ENCODE results near the gene SLC35E2B.

SLC35E2B gene

GRCh38 chr1:1672181-1672965, 20.2 kb downstream of the SLC35E2B start:
- no peak overlapping the region for H3K4me3 ChIP-seq (ENCODE audit: low read depth, low read length)
- peak; percentile 73 for DNase-seq (ENCODE audit: low read depth)
- TF ChIP-seq CTCF (IDR thresholded peaks at IDR 0.05; ENCODE audit: low read depth, low read length) (no peak), POLR2A (IDR thresholded peaks at IDR 0.05; ENCODE audit: extremely low read depth, insufficient read length) (no peak), MAX (IDR thresholded peaks at IDR 0.05; ENCODE audit: low read depth, low read length) (no peak), MYC (IDR thresholded peaks at IDR 0.05; ENCODE audit: low read depth, low read length) (no peak)

GRCh38 chr1:1671365-1672119, 21.1 kb downstream of the SLC35E2B start:
- no peak for TF ChIP-seq CTCF (IDR thresholded peaks at IDR 0.05; ENCODE audit: low read depth, low read length)
- no peak for TF ChIP-seq MAX (IDR thresholded peaks at IDR 0.05; ENCODE audit: low read depth, low read length)
- no peak for TF ChIP-seq POLR2A (IDR thresholded peaks at IDR 0.05; ENCODE audit: extremely low read depth, insufficient read length)
- TF ChIP-seq MYC (IDR thresholded peaks at IDR 0.05; ENCODE audit: low read depth, low read length), result no peak
- H3K4me3 ChIP-seq (ENCODE audit: low read depth, low read length), result no peak overlapping the region
- DNase-seq (ENCODE audit: low read depth), result no peak

GRCh38 chr1:1670866-1671265, 21.7 kb downstream of the SLC35E2B start:
- TF ChIP-seq POLR2A (IDR thresholded peaks at IDR 0.05; ENCODE audit: extremely low read depth, insufficient read length), result no peak
- no peak for TF ChIP-seq MYC (IDR thresholded peaks at IDR 0.05; ENCODE audit: low read depth, low read length)
- no peak for TF ChIP-seq MAX (IDR thresholded peaks at IDR 0.05; ENCODE audit: low read depth, low read length)
- no peak for TF ChIP-seq CTCF (IDR thresholded peaks at IDR 0.05; ENCODE audit: low read depth, low read length)
- no peak for DNase-seq (ENCODE audit: low read depth)
- H3K4me3 ChIP-seq (ENCODE audit: low read depth, low read length), result no peak overlapping the region

- peak; percentile 95 for DNase-seq (ENCODE audit: low read depth)
- H3K4me3 ChIP-seq (ENCODE audit: low read depth, low read length), result peak overlapping the region; percentile 54
- TF ChIP-seq MAX (IDR thresholded peaks at IDR 0.05; ENCODE audit: low read depth, low read length) (peak; percentile 57), CTCF (IDR thresholded peaks at IDR 0.05; ENCODE audit: low read depth, low read length) (no peak), POLR2A (IDR thresholded peaks at IDR 0.05; ENCODE audit: extremely low read depth, insufficient read length) (peak; percentile 52), MYC (IDR thresholded peaks at IDR 0.05; ENCODE audit: low read depth, low read length) (peak; percentile 71)
These were observed 22.8 kb downstream of the SLC35E2B start for GRCh38 chr1:1669468-1670440.

GRCh38 chr1:1666526-1666925, 26.1 kb downstream of the SLC35E2B start:
- no peak for DNase-seq (ENCODE audit: low read depth)
- TF ChIP-seq MAX (IDR thresholded peaks at IDR 0.05; ENCODE audit: low read depth, low read length) (no peak), CTCF (IDR thresholded peaks at IDR 0.05; ENCODE audit: low read depth, low read length) (no peak), MYC (IDR thresholded peaks at IDR 0.05; ENCODE audit: low read depth, low read length) (no peak), POLR2A (IDR thresholded peaks at IDR 0.05; ENCODE audit: extremely low read depth, insufficient read length) (no peak)
- H3K4me3 ChIP-seq (ENCODE audit: low read depth, low read length), result no peak overlapping the region

All from NB4 (cell line).